ENCODE results near the gene LGALS13.
A peak's percentile ranks its signal among the peaks of the same experiment; 100 is the strongest.

The LGALS13 gene

DNA sequence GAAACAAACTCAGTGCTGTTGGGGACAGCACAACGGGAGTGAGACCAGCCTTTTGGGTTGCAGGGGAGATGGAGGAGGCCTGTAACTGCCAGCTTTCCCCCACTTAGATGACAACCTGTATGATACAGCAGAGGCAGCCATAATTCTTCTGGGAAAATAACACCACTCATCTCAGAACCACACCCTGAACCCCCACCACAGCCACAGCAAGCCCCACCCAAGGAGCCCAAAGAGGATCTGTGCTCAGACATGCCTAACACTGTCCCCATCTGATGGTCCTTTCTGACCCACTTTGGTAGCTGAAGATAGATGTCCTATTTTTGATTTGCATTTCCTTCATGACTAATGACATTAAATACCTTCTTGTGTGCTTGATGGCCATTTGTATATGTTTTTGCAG lies 15.4 kb downstream of the LGALS13 start:
- DNase-seq (ENCODE audit: low spot score), result no peak

DNA sequence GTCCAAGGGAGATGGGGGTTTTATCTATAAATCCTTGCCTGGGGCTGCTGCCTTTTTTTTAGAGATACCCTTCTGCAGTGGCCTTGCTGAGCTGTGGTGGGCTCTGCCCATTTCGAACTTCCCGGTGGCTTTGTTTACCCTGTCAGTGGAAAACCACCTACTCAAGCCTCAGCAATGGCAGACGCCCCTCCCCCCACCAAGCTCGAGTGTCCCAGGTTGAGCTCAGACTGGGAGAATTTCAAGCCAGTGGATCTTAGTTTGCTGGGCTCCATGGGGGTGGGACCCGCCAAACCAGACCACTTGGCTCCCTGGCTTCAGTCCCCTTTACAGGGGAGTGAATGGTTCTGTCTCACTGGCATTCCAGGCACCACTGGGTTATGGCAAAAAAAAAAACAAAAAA lies 21.6 kb downstream of the LGALS13 start:
- DNase-seq (ENCODE audit: low spot score), result no peak

DNA sequence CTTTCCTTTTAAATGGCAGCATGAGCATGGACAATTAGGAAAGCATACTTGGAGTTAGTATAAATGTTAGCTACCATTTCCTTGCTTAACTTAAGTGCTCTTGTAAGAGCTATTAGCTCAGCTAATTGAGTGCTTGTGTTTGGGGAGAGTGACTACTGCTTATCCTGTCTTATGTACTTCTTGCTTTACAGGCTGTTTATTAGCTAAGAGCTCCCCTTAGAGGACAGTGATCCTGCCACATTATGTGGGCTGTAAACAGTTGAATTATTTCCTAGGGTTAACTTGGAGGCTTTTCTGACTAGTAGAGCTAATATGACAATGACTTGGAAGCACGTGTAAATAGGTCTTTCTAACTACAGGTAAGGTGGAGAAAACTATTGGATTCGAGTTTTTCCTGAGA lies 25.3 kb downstream of the LGALS13 start:
- DNase-seq (ENCODE audit: low spot score), result peak; percentile 56

DNA sequence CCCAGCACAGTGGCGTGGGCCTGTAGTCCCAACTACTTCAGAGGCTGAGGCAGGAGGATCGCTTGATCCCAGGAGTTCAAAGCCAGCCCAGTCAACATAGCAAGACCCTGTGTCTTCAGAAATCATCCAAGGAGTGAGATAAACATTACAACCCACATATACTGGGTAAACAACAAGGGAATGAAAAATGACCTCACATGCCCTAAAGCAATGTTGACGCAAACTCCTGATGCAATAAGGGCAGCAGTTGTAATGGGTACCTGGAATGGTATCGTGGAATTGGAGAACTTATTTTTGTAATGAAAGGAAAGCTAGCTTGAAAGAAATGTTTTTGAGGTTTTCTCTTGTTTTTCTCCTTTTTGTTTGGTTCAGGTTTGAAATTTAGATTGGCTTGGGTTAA lies 28.9 kb downstream of the LGALS13 start:
- no peak for DNase-seq (ENCODE audit: low spot score)

DNA sequence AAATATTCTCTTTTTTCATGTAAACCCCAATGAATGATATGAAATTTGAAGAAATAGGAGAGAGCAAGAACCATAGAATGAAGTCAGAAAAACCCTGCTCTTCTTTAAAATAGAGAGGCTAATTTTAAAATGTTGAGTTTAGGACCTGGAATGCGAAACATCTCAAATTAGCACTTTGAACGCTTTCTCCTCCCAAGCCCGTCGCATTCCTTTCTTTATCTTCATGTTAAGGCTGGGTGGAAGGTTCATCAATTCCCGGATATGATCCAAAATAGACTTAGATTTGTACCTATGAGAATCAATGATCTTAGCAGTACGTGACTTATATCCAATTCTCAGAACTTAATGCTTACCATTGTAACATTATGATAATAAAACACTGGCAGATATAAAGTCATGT lies 29.3 kb downstream of the LGALS13 start:
- DNase-seq (ENCODE audit: low spot score), result no peak

DNA sequence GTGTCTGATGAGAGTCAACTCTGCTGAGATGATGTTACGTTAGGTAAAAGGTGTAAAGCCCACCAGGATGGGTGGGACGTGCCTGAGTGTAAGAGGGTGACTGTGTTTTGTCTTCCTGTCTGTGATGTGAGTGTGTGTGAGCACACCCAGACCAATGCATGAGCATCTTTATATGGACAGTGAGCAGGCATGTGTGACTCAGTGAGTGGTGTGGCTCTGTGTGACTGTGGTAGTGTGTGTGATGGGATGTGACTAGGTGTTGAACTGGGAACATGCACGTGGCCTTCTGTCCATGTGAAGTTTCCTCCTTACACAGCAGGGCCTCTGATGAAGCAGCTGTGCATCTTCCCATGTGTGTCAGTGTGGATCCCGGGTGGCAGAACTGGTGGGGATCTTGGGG lies 35.6 kb downstream of the LGALS13 start:
- peak; percentile 42 for DNase-seq (ENCODE audit: low spot score)

DNA sequence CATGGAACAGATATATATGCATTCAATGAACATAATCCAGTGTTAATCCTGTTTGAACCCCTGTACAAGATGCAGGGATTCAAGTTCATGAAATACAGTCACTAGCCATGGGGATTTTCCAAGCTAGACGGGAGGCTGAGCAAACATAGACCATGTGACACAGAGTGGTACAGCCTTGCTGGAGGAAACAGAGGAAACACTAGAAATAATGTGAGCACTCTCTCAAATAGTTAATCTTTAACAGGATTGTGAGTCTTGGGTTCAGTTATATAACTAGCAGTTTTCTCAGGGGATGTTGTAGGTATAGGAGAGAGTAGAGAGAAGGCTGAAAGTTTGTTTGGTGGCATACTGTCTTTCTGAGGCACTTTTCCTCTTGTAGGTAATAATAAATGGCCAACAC lies 39.4 kb downstream of the LGALS13 start:
- no peak for DNase-seq (ENCODE audit: low spot score)

DNA sequence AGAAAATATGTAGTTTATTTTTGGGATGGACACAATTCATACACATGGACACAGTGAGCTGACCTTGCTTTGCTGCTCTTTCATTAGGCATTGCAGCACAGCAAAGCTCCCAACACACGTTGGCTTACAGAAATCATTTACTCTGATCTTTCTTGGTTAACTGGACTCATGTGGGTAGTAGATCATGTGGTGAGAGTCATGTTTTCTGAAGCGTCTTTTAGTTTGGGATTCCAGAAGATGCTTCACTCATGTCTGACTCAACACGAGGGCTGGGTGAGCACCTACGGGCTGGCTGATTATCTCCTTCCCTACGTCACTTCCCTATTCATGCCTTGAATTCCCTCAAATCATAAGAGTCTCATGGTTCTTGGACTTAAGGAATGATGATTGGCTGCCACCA lies 41.3 kb downstream of the LGALS13 start:
- DNase-seq (ENCODE audit: low spot score), result no peak

DNA sequence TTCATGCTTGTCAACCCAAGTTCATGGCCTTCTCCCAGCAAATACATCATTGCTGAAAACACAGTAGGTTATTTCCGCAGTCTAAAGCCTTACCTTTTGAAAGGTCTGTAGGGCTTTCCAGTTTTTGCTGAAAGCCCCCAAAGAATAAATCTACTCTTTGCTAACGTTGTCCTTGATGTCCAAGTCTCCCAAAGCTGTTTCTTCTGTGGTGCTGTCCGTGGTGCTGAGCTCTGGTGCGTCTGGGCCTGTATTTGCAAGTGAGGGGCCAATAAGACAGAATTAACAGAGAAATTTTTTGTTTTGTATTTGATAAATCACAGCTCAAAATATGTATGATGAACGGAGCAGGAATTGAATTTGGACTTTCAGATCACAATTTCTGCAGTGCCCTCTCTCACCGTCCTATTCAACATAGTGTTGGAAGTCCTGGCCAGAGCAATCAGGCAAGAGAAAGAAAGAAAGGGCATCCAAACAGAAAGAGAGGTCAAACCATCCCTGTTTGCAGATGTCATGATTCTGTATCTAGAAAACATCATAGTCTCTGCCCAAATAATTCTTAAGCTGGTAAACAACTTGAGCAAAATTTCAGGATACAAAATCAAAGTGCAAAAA lies 43.6 kb downstream of the LGALS13 start:
- peak; percentile 14 for DNase-seq (ENCODE audit: low spot score)

DNA sequence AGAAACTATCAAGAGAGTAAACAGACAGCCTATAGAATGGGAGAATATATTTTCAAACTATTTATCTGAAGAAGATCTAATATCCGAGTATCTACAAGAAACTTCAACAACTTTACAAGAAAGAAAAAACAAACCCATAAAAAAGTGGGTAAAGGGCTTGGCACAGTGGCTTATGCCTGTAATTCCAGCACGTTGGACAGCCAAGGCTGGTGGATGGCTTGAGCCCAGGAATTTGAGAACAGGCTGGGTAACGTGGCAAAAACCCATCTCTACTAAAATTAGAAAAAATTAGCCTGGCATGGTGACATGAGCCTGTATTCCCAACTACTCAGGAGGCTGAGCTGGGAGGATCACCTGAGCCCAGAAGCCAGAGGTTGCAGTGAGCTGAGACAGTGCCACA lies 45.6 kb downstream of the LGALS13 start:
- no peak for DNase-seq (ENCODE audit: low spot score)

DNA sequence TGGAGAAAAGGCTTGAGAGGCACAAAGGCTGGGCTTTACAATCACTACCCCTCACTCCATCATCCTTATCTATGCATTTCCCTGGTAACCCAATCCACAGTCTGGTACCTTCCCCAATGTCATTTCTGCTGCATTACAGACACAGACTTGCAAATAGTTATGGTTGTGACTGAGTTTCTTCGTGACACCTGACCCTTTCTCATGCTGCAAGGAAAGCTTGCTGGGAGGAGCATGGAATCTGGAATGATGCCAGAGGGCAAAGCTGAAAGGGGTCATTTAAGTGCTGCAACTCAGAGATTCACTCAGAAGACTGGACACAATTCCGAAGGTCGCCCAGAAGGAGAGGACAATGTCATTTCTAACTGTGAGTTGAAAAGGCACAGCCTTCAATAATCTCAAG lies 53.3 kb downstream of the LGALS13 start, which contains the start of gene LGALS16:
LGALS16 (plus strand) TSS at position 301 of the 400 bp plus-strand sequence; CDS start at position 350, 49 bp downstream.
- no peak for DNase-seq (ENCODE audit: low spot score)

Data from RKO (cell line).